Fibroblast of lung (primary cell): Measurements from ENCODE around the gene JAK2. TPM values are rescaled to one million over a fixed set of nuclear protein-coding genes. Genes with fewer than 3 reads are reported as not detected.
"Not testable (repeated sequence)": the region's sequence is repeated elsewhere in the genome, so short reads cannot be mapped to it uniquely, and the experiment has no call there.

ENCODE experiments used
- DNase-seq, 2 donors: peaks; one replicate each; pipeline versions ENCODE4 v3.0.0 to v3.0.0-alpha.2; 2010; ENCODE audit warnings: low read depth in 2 of 2
- H2AFZ ChIP-seq: 2 replicates; pipeline ENCODE4 v1.5.1; 2012; ENCODE audit warnings: low read length, control low read depth, inconsistent platforms
- H3K27ac ChIP-seq: 2 replicates; pipeline ENCODE4 v1.5.1; 2011; ENCODE audit warnings: low read length, control low read depth; ENCODE audit not compliant: insufficient read depth
- H3K27me3 ChIP-seq: 2 replicates; pipeline ENCODE4 v1.5.1; 2011; ENCODE audit warnings: mild to moderate bottlenecking, low read length; ENCODE audit not compliant: control insufficient read depth, insufficient read depth
- H3K36me3 ChIP-seq: 2 replicates; pipeline ENCODE4 v1.5.1; 2011; ENCODE audit warnings: low read length; ENCODE audit not compliant: control insufficient read depth, insufficient read depth
- H3K4me1 ChIP-seq: 2 replicates; pipeline ENCODE4 v1.5.1; 2011; ENCODE audit warnings: low read length; ENCODE audit not compliant: control insufficient read depth, insufficient read depth; ENCODE audit errors: extremely low read depth
- H3K4me2 ChIP-seq: 2 replicates; pipeline ENCODE4 v1.5.1; 2011; ENCODE audit warnings: low read length, control low read depth; ENCODE audit not compliant: insufficient read depth; ENCODE audit errors: extremely low read depth
- H3K4me3 ChIP-seq, 4 experiments: fragments of 200-600 bp in 1 of 4; sonication (generic) in 1 of 4; replicated peaks in 1 of 4; 2 replicates each; pipeline ENCODE4 v1.5.1; 2011 to 2016; ENCODE audit warnings: low read length in 4 of 4, low read depth in 3 of 4, mild to moderate bottlenecking in 3 of 4, control low read depth in 2 of 4, inconsistent platforms in 1 of 4, mixed read lengths in 1 of 4; ENCODE audit not compliant: insufficient read depth in 1 of 4; ENCODE audit errors: control extremely low read depth in 1 of 4
- H3K79me2 ChIP-seq: 2 replicates; pipeline ENCODE4 v1.5.1; 2012; ENCODE audit warnings: mild to moderate bottlenecking, low read length, inconsistent platforms; ENCODE audit not compliant: control insufficient read depth, insufficient read depth
- H3K9ac ChIP-seq: 2 replicates; pipeline ENCODE4 v1.5.1; 2011; ENCODE audit warnings: mild to moderate bottlenecking, low read length, control low read depth; ENCODE audit not compliant: insufficient read depth
- H3K9me3 ChIP-seq: 2 replicates; pipeline ENCODE4 v1.5.1; 2012; ENCODE audit warnings: low read depth, low read length; ENCODE audit not compliant: control insufficient read depth, insufficient read depth
- H4K20me1 ChIP-seq: 2 replicates; pipeline ENCODE4 v1.5.1; 2011; ENCODE audit warnings: low read length; ENCODE audit not compliant: control insufficient read depth, insufficient read depth; ENCODE audit errors: extremely low read depth
- CTCF ChIP-seq, 2 donors: IDR thresholded peaks in 1 of 2; conservative IDR thresholded peaks in 1 of 2; 1 replicate in 1 of 2; 2 replicates in 1 of 2; pipeline ENCODE4 v1.5.1; 2011 to 2012; ENCODE audit warnings: low read length in 2 of 2, control low read depth in 1 of 2, inconsistent platforms in 1 of 2, low read depth in 1 of 2, mild to moderate bottlenecking in 1 of 2
- EZH2 ChIP-seq: IDR thresholded peaks from 2 replicates; pipeline ENCODE4 v1.5.1; 2012; ENCODE audit warnings: low read length, control low read depth, mild to moderate bottlenecking; ENCODE audit errors: missing control alignments
- polyA plus RNA-seq, 2 donors: library from polyadenylated mRNA; depleted of rRNA in 1 of 2; stranded (reverse) in 1 of 2; unstranded in 1 of 2; fragments of >200 nt; gene quantifications; 2 replicates each; pipeline ENCODE4 v1.2.1, GENCODE V29; 2011 to 2012; ENCODE audit warnings: missing spikeins in 1 of 2
- total RNA-seq: library from RNA; depleted of rRNA; stranded (reverse); fragments of >200 nt; gene quantifications from 2 replicates; pipeline ENCODE4 v1.2.1, GENCODE V29; 2014

JAK2 gene
- total and polyA plus RNA-seq, 2 donors (not counting 1 experiment from before 2014, with no cell fraction given), result 5.0 to 13.4 TPM

- no peak overlapping the region for H3K4me2 ChIP-seq
- no peaks in the 10 kb centered on the region for H4K20me1 ChIP-seq
- H3K36me3 ChIP-seq, result no peaks in the 10 kb centered on the region
- H3K27me3 ChIP-seq, result no peaks in the 10 kb centered on the region
- no peak for DNase-seq
- H3K79me2 ChIP-seq, result no peaks in the 10 kb centered on the region
- H2AFZ ChIP-seq, result no peak overlapping the region
- TF ChIP-seq CTCF (conservative IDR thresholded peaks at IDR 0.05 in 1 of 2, IDR thresholded peaks at IDR 0.05 in 1 of 2; ENCODE audit: low read depth in 1 of 2, low read length in 2 of 2) (no peak), EZH2 (no peak)
- no peak overlapping the region for H3K4me3 ChIP-seq
- H3K9me3 ChIP-seq, result no peaks in the 10 kb centered on the region
- no peaks in the 10 kb centered on the region for H3K4me1 ChIP-seq
- H3K9ac ChIP-seq, result no peak overlapping the region
- no peak overlapping the region for H3K27ac ChIP-seq
Measured at GRCh38 chr9:4937446-4937845, 47.6 kb upstream of the JAK2 start.

GRCh38 chr9:4938496-4938895 is 46.6 kb upstream of the JAK2 start:
- H3K27me3 ChIP-seq, result no peaks in the 10 kb centered on the region
- no peak overlapping the region for H2AFZ ChIP-seq
- H3K4me3 ChIP-seq, result no peak overlapping the region
- no peaks in the 10 kb centered on the region for H4K20me1 ChIP-seq
- no peaks in the 10 kb centered on the region for H3K36me3 ChIP-seq
- H3K9ac ChIP-seq, result no peak overlapping the region
- no peaks in the 10 kb centered on the region for H3K9me3 ChIP-seq
- no peaks in the 10 kb centered on the region for H3K4me1 ChIP-seq
- H3K27ac ChIP-seq, result no peak overlapping the region
- no peaks in the 10 kb centered on the region for H3K79me2 ChIP-seq
- DNase-seq, result no peak
- TF ChIP-seq EZH2 (no peak), CTCF (conservative IDR thresholded peaks at IDR 0.05 in 1 of 2, IDR thresholded peaks at IDR 0.05 in 1 of 2; ENCODE audit: low read depth in 1 of 2, low read length in 2 of 2) (no peak)
- no peak overlapping the region for H3K4me2 ChIP-seq

GRCh38 chr9:4939118-4939561 is 45.9 kb upstream of the JAK2 start:
- no peaks in the 10 kb centered on the region for H3K79me2 ChIP-seq
- H3K9me3 ChIP-seq, result no peaks in the 10 kb centered on the region
- no peak overlapping the region for H2AFZ ChIP-seq
- no peaks in the 10 kb centered on the region for H3K27me3 ChIP-seq
- TF ChIP-seq CTCF (conservative IDR thresholded peaks at IDR 0.05 in 1 of 2, IDR thresholded peaks at IDR 0.05 in 1 of 2; ENCODE audit: low read depth in 1 of 2, low read length in 2 of 2), result no peak
- no peak for TF ChIP-seq EZH2
- H3K4me3 ChIP-seq, result no peak overlapping the region
- no peak for DNase-seq
- H3K9ac ChIP-seq, result no peak overlapping the region
- H3K4me1 ChIP-seq, result no peaks in the 10 kb centered on the region
- no peak overlapping the region for H3K4me2 ChIP-seq
- no peak overlapping the region for H3K27ac ChIP-seq
- H4K20me1 ChIP-seq, result no peaks in the 10 kb centered on the region
- H3K36me3 ChIP-seq, result no peaks in the 10 kb centered on the region

- not testable (repeated sequence) for H4K20me1 ChIP-seq, H3K4me2 ChIP-seq, H3K79me2 ChIP-seq, H3K27ac ChIP-seq, H3K4me3 ChIP-seq, H3K36me3 ChIP-seq, H2AFZ ChIP-seq, H3K27me3 ChIP-seq, H3K9me3 ChIP-seq, H3K4me1 ChIP-seq, H3K9ac ChIP-seq
- DNase-seq, result peak; percentile 49 to 81
Measured at GRCh38 chr9:4942042-4942691, 42.9 kb upstream of the JAK2 start.
